Thymus (tissue), 11 donors: Measurements from ENCODE around the gene ETNK2. TPM values are rescaled to one million over a fixed set of nuclear protein-coding genes. Genes with fewer than 3 reads are reported as not detected.

Experiments used
- DNase-seq, 9 donors: peaks; one replicate each; pipeline ENCODE4 v3.0.0-alpha.2; 2013; ENCODE audit warnings: low spot score in 9 of 9, low read depth in 6 of 9, missing footprints in 1 of 9
- H3K27ac ChIP-seq, 2 donors: one replicate each; pipeline ENCODE4 v1.5.1; 2013; ENCODE audit warnings: control low read depth in 1 of 2, low read depth in 1 of 2, low read length in 1 of 2, mild to moderate bottlenecking in 1 of 2, moderate library complexity in 1 of 2
- H3K27me3 ChIP-seq, 2 donors: one replicate each; pipeline ENCODE4 v1.5.1; 2013; ENCODE audit warnings: low read length in 1 of 2; ENCODE audit not compliant: control insufficient read depth in 2 of 2, insufficient read depth in 1 of 2
- H3K36me3 ChIP-seq, 2 donors: one replicate each; pipeline ENCODE4 v1.5.1; 2013; ENCODE audit warnings: low read length in 1 of 2, mild to moderate bottlenecking in 1 of 2, moderate library complexity in 1 of 2; ENCODE audit not compliant: control insufficient read depth in 2 of 2, insufficient read depth in 2 of 2
- H3K4me1 ChIP-seq, 2 donors: one replicate each; pipeline ENCODE4 v1.5.1; 2013; ENCODE audit warnings: low read length in 2 of 2; ENCODE audit not compliant: control insufficient read depth in 2 of 2, insufficient read depth in 2 of 2
- H3K4me3 ChIP-seq, 2 donors: one replicate each; pipeline ENCODE4 v1.5.1; 2013; ENCODE audit warnings: low read length in 2 of 2, control low read depth in 1 of 2, mild to moderate bottlenecking in 1 of 2
- H3K9me3 ChIP-seq, 2 donors: one replicate each; pipeline ENCODE4 v1.5.1; 2013; ENCODE audit warnings: low read length in 1 of 2, mild to moderate bottlenecking in 1 of 2; ENCODE audit not compliant: control insufficient read depth in 2 of 2, insufficient read depth in 1 of 2
- WGBS: extraction: QIAGEN DNeasy Blood & Tissue Kit; methylation state at CpG from one replicate; pipeline ENCODE4 v1.1.7; 2013; 5-methylcytosine and 5-hydroxymethylcytosine counted together
- polyA plus RNA-seq: library from polyadenylated mRNA; stranded (reverse); fragments of 200-250 nt; gene quantifications from one replicate; pipeline ENCODE4 v1.2.3, GENCODE V29; 2013
- total RNA-seq: library from RNA; stranded (reverse); fragments of 120-200 nt; gene quantifications from one replicate; pipeline ENCODE4 v1.2.4, GENCODE V29; 2013
- donor health status: healthy.

The ETNK2 gene
- total and polyA plus RNA-seq, 2 donors, result 5.0 to 9.8 TPM

DNA sequence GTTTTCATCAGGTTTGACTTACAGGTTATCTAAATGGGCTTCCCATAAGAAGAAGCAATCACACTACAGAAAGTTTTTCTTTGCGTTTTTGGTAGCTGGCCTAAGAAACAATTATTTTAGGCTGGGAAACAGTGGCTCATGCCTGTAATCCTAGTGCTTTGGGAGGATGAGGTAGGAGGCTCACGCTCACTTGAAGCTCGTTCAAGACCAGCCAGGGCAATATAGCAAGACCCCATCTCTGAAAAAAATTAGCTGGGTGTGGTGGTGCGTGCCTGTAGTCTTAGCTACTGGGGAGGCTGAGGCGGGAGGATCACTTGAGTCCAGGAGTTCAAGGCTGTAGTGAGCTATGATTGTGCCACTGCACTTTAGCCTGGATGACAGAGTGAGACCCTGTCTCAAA, 15.9 kb upstream of the ETNK2 start:
- H3K4me1 ChIP-seq, result no peaks in the 10 kb centered on the region
- no peak overlapping the region for H3K27ac ChIP-seq
- DNase-seq, result no peak
- no peak overlapping the region for H3K4me3 ChIP-seq
- H3K9me3 ChIP-seq, result peaks cover 2 to 8% of the 10 kb centered on the region in 2 donors
- WGBS, result 97% methylated on average over 5 of the region's 5 CpGs
- no peaks in the 10 kb centered on the region for H3K36me3 ChIP-seq
- H3K27me3 ChIP-seq, result no peaks in the 10 kb centered on the region

DNA sequence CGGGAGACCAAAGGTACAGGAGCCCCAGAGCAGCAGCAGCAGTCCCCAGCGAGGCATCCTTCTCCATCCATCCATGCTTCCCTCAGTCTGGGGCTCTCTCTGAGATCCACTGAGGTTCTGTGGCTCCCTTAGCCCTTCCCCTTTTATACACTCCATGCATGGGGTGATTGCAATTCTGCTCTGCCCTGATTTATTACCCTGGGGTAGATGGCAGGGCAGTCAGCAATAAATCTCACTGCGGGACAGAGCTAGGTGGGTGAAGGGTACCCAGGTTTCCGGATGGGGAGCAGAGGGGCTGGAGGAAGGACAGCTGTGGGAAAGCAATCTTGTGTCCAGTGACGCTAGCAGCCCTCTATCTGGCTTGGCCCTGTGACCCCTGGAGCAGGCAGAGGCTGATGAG, 14.4 kb upstream of the ETNK2 start, which contains the start of gene REN:
REN (minus strand) TSS at position 119 of the 400 bp plus-strand sequence; CDS start at position 75, 44 bp downstream.
- H3K4me1 ChIP-seq, result no peaks in the 10 kb centered on the region
- DNase-seq, result no peak
- WGBS, result 52% methylated on average over 5 of the region's 5 CpGs
- H3K9me3 ChIP-seq, result peaks cover 2 to 8% of the 10 kb centered on the region in 2 donors
- no peaks in the 10 kb centered on the region for H3K36me3 ChIP-seq
- no peak within 1 kb of the TSS for H3K27ac ChIP-seq
- H3K27me3 ChIP-seq, result no peaks in the 10 kb centered on the region
- no peak within 1 kb of the TSS for H3K4me3 ChIP-seq

DNA sequence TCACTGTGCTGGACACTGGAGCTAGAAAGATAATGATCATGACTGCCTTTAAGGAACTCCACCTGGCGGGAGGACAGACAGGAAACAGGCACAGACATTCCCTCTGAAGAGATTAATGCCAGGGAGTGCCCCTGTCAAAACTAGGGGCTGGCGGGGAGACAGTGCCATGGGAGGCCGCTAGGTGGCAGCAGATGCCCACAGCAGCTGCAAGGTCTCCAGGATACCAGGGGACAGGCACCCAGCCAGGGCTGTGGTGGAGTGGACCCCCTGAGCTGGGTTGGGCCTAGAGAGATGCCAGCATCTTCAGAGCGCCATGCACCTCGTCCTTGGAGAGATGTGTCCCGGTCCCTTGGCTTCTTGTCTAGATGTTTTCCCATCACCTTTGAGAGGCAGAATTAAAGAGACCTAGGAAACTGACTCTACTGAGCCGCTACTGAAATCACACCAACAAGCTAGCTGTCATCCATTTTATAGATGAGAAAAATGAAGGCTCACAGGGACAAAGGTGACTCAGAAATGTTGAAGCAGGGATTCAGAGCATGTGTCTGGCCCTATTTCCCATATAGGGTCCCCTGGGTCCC, 10.7 kb upstream of the ETNK2 start:
- peak; percentile 35 to 83 (median 60) for DNase-seq
- WGBS, result 18% methylated on average over 7 of the region's 7 CpGs

DNA sequence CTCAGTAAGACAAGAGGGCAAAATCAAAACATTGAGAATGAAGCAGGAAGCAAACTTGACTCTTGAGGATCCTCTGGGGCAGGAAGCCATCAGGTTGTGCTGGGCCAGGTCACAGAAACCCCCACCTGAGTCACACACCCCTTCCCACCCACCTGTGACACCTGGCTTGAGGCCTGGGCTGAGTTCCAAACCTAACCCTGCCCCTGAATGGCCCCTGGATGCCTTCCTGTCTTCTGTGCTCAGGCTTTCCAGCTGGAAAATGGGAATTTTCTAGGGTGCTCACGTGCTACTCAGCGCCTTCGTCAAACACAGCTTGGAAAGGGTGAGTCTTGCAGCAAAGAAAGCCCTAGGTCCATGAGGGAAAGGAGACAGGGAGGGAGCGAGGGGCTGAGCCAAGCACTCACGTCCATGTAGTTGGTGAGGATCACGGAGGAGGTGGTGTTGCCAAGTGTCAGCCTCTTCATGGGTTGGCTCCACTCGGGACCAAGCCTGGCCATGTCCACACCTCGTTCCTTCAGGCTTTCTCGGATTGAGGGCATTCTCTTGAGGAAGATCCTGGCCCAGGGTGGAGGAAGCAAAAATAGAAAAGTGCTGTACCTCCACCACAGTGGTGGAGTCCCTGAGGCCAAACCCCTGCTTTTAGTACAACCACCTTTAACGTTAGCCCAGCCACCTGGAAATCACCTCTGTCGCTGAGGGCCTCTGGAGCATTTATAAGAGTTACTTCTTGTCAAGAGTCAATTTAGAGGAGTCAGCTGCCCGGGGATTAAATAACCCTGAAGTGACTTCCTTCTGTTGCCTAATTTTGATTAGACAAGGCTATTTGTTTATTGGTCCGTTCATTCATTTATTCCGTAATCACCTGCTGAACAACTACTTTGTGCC, 10.0 kb upstream of the ETNK2 start:
- no peaks in the 10 kb centered on the region for H3K36me3 ChIP-seq
- H3K27ac ChIP-seq, result no peak overlapping the region
- DNase-seq, result no peak
- H3K9me3 ChIP-seq, result no peaks in the 10 kb centered on the region
- no peak overlapping the region for H3K4me3 ChIP-seq
- no peaks in the 10 kb centered on the region for H3K27me3 ChIP-seq
- H3K4me1 ChIP-seq, result no peaks in the 10 kb centered on the region
- WGBS, result 87% methylated on average over 14 of the region's 14 CpGs

More for the DNA sequence above, 10.7 kb upstream of the ETNK2 start:
- Histone ChIP-seq H3K27ac (no peak overlapping the region), H3K27me3 (no peaks in the 10 kb centered on the region), H3K9me3 (no peaks in the 10 kb centered on the region), H3K4me3 (no peak overlapping the region), H3K36me3 (no peaks in the 10 kb centered on the region), H3K4me1 (no peaks in the 10 kb centered on the region)

DNA sequence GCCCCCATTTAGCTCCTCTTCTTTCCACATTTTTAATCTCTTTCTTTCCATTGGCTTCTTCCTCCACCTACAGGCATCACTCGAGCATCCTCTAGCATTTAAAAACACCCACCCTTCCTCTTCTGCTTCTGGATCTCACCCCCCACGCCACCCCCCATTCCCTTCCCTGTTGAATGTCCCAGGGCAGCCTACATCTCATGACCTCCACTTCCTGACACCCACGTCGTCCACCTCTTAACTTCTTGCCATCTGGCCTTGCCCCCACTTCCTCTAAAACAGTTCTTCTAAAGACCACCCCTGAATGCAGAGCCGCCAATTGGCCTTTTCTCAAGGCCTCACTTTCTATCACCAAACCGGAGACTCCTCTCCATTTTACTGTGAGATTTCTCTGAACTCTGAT, 6.1 kb upstream of the ETNK2 start:
- 67% methylated on average over 6 of the region's 6 CpGs for WGBS

DNA sequence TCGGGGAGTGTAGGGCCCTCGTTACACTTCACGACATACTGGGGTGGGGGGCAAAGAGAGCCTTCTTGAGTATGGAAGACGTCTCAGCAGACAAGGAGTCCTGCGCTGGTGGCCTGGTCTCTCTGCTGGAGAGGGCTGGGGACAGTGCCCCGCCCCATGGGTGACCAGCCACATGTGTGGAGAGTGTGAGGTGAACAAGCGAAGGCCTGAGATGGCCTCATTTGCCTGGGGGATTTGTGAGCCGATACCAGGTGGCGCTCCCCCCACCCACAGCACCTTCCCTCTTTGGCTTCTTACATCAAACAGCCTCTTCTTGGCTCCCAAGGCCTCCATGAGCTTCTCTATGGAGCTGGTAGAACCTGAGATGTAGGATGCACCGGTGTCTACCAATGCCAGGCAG, 4.0 kb upstream of the ETNK2 start:
- Histone ChIP-seq H3K4me1 (peaks cover 2 to 8% of the 10 kb centered on the region in 2 donors), H3K9me3 (no peaks in the 10 kb centered on the region), H3K36me3 (no peaks in the 10 kb centered on the region), H3K27ac (no peak overlapping the region), H3K4me3 (no peak overlapping the region), H3K27me3 (peaks cover 7 to 35% of the 10 kb centered on the region in 2 donors)
- WGBS, result 91% methylated on average over 10 of the region's 10 CpGs
- no peak for DNase-seq

More for the DNA sequence above, 6.1 kb upstream of the ETNK2 start:
- no peak for DNase-seq
- Histone ChIP-seq H3K4me3 (no peak overlapping the region), H3K4me1 (no peaks in the 10 kb centered on the region), H3K27ac (no peak overlapping the region), H3K27me3 (peaks cover 0 to 16% of the 10 kb centered on the region in 2 donors), H3K9me3 (no peaks in the 10 kb centered on the region), H3K36me3 (no peaks in the 10 kb centered on the region)

DNA sequence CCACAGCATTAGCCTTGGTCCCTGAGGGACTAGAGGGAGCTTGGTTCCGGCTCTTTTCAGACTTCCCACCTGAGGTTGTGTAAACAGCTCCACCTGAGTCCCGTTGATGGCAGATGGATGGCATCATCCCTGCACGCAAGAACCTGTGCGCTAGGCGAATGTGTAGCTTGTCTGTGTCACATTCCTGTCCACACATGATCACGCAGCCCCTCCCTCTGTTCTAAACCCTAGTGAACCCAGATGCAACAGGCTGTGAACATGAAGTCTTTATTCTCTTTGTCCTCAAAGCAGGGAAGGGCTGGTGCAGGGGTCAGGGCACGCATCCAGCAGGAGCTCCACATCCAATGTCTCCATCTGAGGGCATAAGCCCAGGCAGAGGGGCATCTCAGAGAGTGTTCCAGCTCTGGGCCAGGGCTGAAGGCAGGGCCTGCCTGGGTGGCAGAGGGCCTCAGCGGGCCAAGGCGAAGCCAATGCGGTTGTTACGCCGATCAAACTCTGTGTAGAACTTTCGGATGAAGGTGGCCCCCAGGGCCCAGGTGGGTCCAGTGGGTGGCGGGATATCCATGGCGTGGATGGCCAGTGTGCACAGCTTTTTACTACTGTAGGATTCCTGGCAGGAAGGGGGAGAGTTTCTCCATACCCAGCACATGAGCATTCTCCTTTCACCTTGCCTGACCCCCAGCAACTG, 2.9 kb upstream of the ETNK2 start:
- DNase-seq, result no peak
- 94% methylated on average over 15 of the region's 15 CpGs for WGBS
- Histone ChIP-seq H3K4me3 (no peak overlapping the region), H3K27ac (no peak overlapping the region), H3K9me3 (no peaks in the 10 kb centered on the region), H3K4me1 (peaks cover 2 to 11% of the 10 kb centered on the region in 2 donors), H3K27me3 (peaks cover 9 to 46% of the 10 kb centered on the region in 2 donors), H3K36me3 (no peaks in the 10 kb centered on the region)

DNA sequence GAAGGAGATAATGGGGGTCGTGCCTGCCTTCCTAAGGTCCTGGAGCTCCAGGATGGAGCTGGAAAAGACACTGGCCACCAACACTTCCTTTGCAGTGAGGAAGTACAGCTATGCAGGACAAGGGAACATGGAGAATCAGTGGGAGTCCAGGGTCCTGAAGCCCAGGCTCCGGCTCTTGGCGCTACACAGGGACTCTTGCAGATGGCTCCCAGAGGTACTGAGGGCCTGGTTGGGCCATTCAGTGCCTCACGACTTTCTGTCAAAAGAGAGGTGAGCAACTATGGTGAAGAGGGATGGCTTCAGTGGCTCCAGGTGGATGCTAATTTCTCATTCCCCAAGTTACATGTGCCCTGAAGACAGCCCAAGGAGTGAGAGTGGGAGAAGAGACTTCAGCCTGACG, 1.8 kb upstream of the ETNK2 start:
- 97% methylated on average over 5 of the region's 5 CpGs for WGBS
- no peak for DNase-seq
- H3K27me3 ChIP-seq, result peaks cover 11 to 55% of the 10 kb centered on the region in 2 donors

More for the DNA sequence above, 1.8 kb upstream of the ETNK2 start:
- Histone ChIP-seq H3K27ac (no peak overlapping the region), H3K36me3 (no peaks in the 10 kb centered on the region), H3K4me3 (no peak overlapping the region), H3K9me3 (no peaks in the 10 kb centered on the region), H3K4me1 (peaks cover 2 to 11% of the 10 kb centered on the region in 2 donors)
